ENCODE data around the gene TCEAL7.
A peak's percentile ranks its signal among the peaks of the same experiment; 100 is the strongest.

The TCEAL7 gene

DNA sequence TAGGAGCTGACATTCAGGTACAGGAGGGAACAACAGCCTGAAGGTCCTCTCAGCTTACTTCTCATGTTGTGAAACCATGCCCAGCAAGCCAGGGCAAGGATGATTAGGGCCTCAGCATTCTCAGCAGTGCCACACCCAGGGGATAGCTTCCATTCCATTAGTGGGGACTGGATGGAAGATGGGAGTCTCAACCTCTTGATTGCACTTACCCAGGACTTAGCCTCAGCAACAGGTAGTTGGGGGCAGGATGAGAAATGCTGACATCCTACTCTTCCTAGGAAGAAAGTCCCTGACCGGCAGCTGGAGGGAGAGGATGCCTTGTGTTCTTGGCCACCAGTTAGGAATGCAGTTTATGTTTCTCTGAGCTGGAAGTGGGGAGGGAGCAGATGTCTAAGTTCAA is 37.5 kb downstream of the TCEAL7 start:
- no peak for DNase-seq (ENCODE audit: low read depth in 2 of 2)

DNA sequence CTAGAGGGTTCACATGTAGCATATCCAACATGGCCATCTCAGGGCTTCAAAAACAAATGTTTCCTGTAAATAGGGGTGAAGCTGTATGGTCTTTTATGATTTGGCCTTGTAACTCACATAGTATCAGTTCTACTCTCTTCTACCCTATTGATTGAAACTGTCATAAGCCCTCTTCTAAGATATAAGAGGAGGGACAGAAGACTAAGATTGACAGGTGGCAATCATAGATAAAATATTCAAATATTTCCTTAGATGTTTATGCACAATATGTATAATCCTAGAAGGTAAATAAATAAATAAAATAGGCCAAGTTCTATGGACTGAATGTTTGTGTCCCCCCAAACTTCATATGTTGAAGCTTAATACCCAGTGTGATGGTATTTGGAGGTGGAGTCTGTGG is 39.4 kb downstream of the TCEAL7 start:
- DNase-seq (ENCODE audit: low read depth in 2 of 2) = no peak

DNA sequence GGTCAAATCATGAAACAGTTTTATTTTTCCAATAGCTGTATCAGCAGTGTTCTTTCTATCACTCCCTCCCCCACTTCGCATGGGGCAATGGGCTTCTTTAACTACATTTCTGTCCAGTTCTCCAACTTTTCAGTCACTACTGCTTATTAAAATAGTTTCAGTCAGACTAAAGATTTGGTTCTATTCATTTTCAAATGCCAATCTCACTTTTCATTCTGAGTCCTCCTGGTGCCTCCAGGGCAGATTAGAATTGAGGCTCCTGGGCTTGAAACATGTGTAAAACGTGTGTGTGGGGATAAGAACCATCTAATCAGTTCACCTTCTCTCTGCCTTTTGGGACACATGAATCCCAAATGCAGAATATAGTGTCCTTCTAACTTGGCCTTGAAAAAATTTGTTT is 42.8 kb downstream of the TCEAL7 start:
- DNase-seq (ENCODE audit: low read depth in 2 of 2) = no peak

DNA sequence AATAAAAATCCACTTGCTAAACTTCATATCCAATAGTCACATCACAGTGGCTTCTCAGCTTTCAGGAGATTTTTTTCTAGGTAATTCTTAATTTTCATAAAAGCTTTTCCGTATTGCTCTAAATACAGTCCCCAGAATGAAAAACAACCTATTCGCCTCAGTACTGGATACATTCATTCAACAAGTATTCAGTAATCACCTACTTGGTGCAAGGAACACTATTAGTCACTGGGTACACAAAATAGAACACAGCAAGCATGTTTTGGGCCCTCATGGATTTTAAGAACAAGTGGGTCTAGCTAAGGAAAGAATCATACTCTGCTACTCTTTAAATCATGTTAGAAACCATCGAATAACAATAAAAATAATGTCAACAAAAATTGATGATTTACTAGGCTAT is 43.5 kb downstream of the TCEAL7 start:
- DNase-seq (ENCODE audit: low read depth in 2 of 2) = no peak

DNA sequence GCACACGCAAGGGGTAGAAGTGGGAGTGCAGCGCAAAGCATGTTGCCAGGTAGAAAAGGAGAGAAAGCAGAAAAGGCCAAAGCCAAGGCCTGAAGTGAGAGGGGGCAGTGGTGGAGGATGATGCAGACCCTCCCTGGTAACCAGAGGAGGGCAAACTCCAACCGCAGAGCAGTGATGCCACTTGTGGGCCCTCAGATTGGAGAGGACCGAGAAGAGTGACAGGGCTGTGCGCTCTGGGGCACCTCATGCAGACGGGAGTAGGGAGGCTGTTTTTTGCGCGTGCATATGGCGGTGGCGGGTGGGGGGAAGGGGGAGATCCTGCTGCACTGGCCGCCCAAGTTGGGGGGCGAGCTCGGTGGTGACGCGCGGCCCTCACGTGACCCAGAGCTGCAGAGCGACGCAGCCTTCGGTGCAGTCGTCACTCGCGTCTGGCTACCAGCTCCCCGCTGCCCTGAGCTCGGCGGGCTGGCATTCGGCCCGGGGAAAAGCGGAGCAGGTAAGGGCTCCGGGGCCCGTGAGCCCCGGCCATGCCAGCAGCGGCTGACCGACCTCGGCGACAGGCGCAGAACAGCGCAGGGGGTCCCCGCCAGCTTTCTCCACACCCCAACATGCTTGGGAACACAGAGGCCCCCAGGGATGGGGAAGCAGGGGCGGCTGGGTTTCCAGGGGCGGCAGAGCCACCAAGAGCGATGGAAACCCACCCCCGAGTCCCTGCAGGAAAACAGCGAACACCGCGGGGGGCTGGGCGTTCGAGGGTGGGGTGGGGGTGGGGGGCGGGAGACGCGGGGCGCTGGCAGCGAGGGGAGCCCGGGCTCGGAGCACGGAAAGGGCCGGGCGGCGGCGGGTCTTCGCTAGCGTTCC is 46.3 kb downstream of the TCEAL7 start, which contains the start of gene BEX3:
Gene BEX3 (plus strand): TSS at position 421 of the 861 bp plus-strand sequence. CDS start 984 bp downstream, outside the sequence.
- peak; percentile 24 to 29 for DNase-seq (ENCODE audit: low read depth in 2 of 2)

DNA sequence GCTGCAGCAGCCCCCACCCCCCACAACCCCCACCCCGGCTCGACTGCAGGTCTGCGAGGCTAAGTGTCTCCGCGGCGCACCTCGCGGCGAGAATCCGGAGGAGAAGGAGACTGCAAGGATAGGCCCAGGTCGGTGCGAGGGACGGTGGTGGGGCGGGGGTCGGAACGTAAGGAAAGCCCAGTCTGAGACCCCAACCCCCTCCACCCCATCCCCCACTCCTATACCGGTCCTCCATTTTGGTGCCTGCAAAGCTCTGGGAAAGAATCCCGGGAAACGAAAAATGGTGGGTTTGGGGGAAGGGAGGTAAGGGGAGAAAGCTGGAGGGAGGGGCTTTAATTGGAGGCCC is 46.9 kb downstream of the TCEAL7 start:
- peak in 1 of 2 experiments; percentile 12 for DNase-seq (ENCODE audit: low read depth in 2 of 2)

DNA sequence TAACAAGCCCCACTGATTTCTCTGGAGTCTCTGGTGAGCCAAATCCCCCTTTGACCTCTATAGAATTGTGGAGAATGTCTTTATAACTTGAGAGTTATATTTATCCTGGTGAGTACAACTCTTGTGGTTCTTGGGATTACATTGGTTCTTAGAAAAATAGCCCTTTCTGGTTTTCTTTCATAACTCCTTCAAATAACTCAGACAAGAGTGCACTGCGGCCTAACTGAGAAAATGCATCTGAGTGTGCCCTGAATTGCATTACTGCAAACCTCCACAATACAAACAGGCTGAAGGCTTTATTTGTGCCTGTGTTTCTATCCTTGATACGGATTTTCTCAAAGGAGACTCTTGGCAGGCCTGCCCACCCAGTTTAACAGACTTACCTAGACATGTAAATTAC is 49.0 kb downstream of the TCEAL7 start:
- no peak for DNase-seq (ENCODE audit: low read depth in 2 of 2)
